Upper lobe of right lung (tissue), 1 donor: ENCODE measurements around the gene NCS1. TPM values are rescaled to one million over a fixed set of nuclear protein-coding genes. Genes with fewer than 3 reads are reported as not detected.

Experiments used
- ATAC-seq: fragments of 200-7000 bp; cut with Tn5 transposase; one replicate; pipeline ENCODE4 v1.9.1; 2020; ENCODE audit warnings: mild to moderate bottlenecking, moderate library complexity
- DNase-seq: peaks from one replicate; pipeline ENCODE4 v3.0.0-alpha.2; 2020
- H3K27ac ChIP-seq: fragments of 200-600 bp; one replicate; pipeline ENCODE4 v1.8.0; 2022
- H3K27me3 ChIP-seq: fragments of 200-600 bp; one replicate; pipeline ENCODE4 v1.8.0; 2022; ENCODE audit warnings: mild to moderate bottlenecking
- H3K36me3 ChIP-seq: fragments of 200-600 bp; one replicate; pipeline ENCODE4 v1.8.0; 2022
- H3K4me1 ChIP-seq: fragments of 200-600 bp; one replicate; pipeline ENCODE4 v1.8.0; 2022
- H3K4me3 ChIP-seq: fragments of 200-600 bp; one replicate; pipeline ENCODE4 v1.8.0; 2022; ENCODE audit warnings: mild to moderate bottlenecking
- H3K9me3 ChIP-seq: fragments of 200-600 bp; one replicate; pipeline ENCODE4 v1.8.0; 2022
- intact Hi-C: fragments of 100-400 bp; cut with DNase I; formaldehyde crosslinking; loops from one replicate; pipeline ENCODE4 v1.11.0; 2022
- total RNA-seq: library from RNA; stranded (reverse); fragmentation: NEBNext Ultra II Directional; extraction: Animal tissue kit (Norgen Biotek cat#: 25700); gene quantifications from one replicate; pipeline ENCODE4 v1.2.1, GENCODE V29; 2021
- TF ChIP-seq, protein P1 (sequence below): fragments of 200-600 bp; IDR thresholded peaks from one replicate; pipeline ENCODE4 v1.8.0; 2022; ENCODE audit warnings: antibody characterized with exemption
- donor health status: DM: no; HTN: yes; CAD: no; lungs with severe emphysema.

Gene NCS1
- total RNA-seq, 1 donor from 2014 or later, result 5.7 TPM

- TF ChIP-seq, protein P1, sequence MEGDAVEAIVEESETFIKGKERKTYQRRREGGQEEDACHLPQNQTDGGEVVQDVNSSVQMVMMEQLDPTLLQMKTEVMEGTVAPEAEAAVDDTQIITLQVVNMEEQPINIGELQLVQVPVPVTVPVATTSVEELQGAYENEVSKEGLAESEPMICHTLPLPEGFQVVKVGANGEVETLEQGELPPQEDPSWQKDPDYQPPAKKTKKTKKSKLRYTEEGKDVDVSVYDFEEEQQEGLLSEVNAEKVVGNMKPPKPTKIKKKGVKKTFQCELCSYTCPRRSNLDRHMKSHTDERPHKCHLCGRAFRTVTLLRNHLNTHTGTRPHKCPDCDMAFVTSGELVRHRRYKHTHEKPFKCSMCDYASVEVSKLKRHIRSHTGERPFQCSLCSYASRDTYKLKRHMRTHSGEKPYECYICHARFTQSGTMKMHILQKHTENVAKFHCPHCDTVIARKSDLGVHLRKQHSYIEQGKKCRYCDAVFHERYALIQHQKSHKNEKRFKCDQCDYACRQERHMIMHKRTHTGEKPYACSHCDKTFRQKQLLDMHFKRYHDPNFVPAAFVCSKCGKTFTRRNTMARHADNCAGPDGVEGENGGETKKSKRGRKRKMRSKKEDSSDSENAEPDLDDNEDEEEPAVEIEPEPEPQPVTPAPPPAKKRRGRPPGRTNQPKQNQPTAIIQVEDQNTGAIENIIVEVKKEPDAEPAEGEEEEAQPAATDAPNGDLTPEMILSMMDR, result no peak
- Histone ChIP-seq H3K27ac (no peak overlapping the region), H3K9me3 (no peaks in the 10 kb centered on the region), H3K4me1 (no peaks in the 10 kb centered on the region), H3K27me3 (no peaks in the 10 kb centered on the region), H3K4me3 (no peak overlapping the region), H3K36me3 (no peaks in the 10 kb centered on the region)
- DNase-seq, result no peak
- no peak for ATAC-seq
- intact Hi-C loops, result no loop called here
Measured at GRCh38 chr9:130187523-130187846, 15.3 kb downstream of the NCS1 start.

- DNase-seq (no peak), ATAC-seq (no peak)
- Histone ChIP-seq H3K27me3 (no peaks in the 10 kb centered on the region), H3K36me3 (no peaks in the 10 kb centered on the region), H3K4me1 (no peaks in the 10 kb centered on the region), H3K4me3 (no peak overlapping the region), H3K9me3 (no peaks in the 10 kb centered on the region), H3K27ac (no peak overlapping the region)
- TF ChIP-seq, protein P1, result no peak
- intact Hi-C loops, result no loop called here
Measured at GRCh38 chr9:130188860-130189481, 16.8 kb downstream of the NCS1 start.

DNA sequence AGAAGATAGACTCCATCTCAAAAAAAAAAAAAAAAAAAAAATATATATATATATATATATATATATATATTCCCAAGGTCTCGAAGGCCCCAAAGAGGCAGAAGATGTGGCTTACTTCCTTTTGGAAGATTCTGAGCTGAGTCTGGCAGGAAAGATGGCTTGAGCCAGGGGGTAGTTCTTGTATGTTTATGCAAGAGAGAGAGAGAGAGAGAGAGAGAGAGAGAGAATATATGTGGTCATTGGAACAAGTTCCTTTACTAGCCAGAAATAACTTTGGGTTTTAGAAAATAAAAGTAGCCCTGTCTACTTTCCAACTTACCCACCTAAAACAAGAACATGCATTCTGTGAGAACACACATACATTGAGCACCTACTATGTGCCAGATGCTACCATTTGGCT lies 17.6 kb downstream of the NCS1 start:
- intact Hi-C loops, result no loop called here
- TF ChIP-seq, protein P1, result no peak
- no peak for ATAC-seq
- H3K4me3 ChIP-seq, result no peak overlapping the region
- H3K9me3 ChIP-seq, result no peaks in the 10 kb centered on the region
- no peak for DNase-seq
- H3K36me3 ChIP-seq, result no peaks in the 10 kb centered on the region
- H3K27me3 ChIP-seq, result no peaks in the 10 kb centered on the region
- H3K27ac ChIP-seq, result no peak overlapping the region
- no peaks in the 10 kb centered on the region for H3K4me1 ChIP-seq

DNA sequence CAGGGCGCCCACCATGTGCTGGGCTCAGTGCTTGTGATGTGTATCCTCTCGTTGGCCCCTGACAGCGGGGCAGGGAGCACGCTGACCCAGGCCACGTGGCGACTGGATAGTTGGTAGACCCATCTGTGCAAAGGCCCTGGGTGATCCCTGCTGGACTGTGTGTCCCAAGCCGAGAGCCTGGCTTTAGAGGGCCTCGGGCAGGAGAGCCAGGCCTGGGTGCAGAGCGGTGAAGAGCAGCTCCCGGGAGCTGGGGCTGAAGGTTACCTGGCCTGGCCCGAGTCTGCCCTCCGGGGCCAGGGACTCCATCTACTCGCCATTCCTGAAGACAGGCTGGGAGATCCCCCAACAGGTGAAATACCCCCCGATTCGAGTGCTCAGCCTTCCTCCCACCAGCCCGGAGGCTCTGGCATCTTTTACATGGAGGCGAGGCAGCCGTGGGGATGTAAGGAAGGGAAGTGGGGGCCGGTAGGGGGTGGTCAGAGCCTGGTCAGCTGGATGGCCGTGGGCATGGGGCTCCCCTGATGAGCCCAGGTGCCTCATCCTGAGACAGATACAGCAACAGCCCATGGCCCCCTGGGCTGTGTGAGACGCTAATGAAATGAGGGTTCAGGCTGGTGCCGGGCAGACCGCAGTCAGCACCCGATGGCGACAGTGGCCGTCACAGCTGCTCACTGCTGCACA lies 19.0 kb downstream of the NCS1 start:
- Histone ChIP-seq H3K9me3 (no peaks in the 10 kb centered on the region), H3K27me3 (no peaks in the 10 kb centered on the region), H3K4me1 (no peaks in the 10 kb centered on the region), H3K4me3 (no peak overlapping the region), H3K36me3 (no peaks in the 10 kb centered on the region), H3K27ac (no peak overlapping the region)
- DNase-seq (no peak), ATAC-seq (no peak)
- intact Hi-C loops, result no loop called here
- TF ChIP-seq, protein P1, result no peak

- Histone ChIP-seq H3K4me1 (no peaks in the 10 kb centered on the region), H3K4me3 (no peak overlapping the region), H3K36me3 (no peaks in the 10 kb centered on the region), H3K27ac (no peak overlapping the region), H3K27me3 (no peaks in the 10 kb centered on the region), H3K9me3 (no peaks in the 10 kb centered on the region)
- DNase-seq (no peak), ATAC-seq (no peak)
- TF ChIP-seq, protein P1, result no peak
- intact Hi-C loops, result no loop called here
Measured at GRCh38 chr9:130191749-130192120, 19.5 kb downstream of the NCS1 start.
